Glutamatergic neuron (in vitro differentiated cells): ENCODE data around the gene CTH. TPM values are rescaled to one million over a fixed set of nuclear protein-coding genes. Genes with fewer than 3 reads are reported as not detected.
"Not testable (repeated sequence)": the region's sequence is repeated elsewhere in the genome, so short reads cannot be mapped to it uniquely, and the experiment has no call there.

ENCODE experiments used
- DNase-seq: peaks from one replicate; pipeline ENCODE4 v3.0.0; 2022
- H3K27ac Mint-ChIP-seq: one replicate; pipeline ENCODE4 v1.8.0; 2020; ENCODE audit warnings: mild to moderate bottlenecking, mixed read lengths, inconsistent platforms; ENCODE audit not compliant: unreplicated experiment
- H3K27me3 Mint-ChIP-seq: one replicate; pipeline ENCODE4 v1.8.0; 2020; ENCODE audit warnings: mild to moderate bottlenecking, moderate library complexity, mixed read lengths, inconsistent platforms; ENCODE audit not compliant: unreplicated experiment
- H3K36me3 Mint-ChIP-seq: one replicate; pipeline ENCODE4 v1.8.0; 2020; ENCODE audit warnings: mild to moderate bottlenecking, mixed read lengths, inconsistent platforms; ENCODE audit not compliant: unreplicated experiment
- H3K4me1 Mint-ChIP-seq: one replicate; pipeline ENCODE4 v1.8.0; 2020; ENCODE audit warnings: mild to moderate bottlenecking, low read depth, mixed read lengths, inconsistent platforms; ENCODE audit not compliant: unreplicated experiment
- H3K4me3 Mint-ChIP-seq: one replicate; pipeline ENCODE4 v1.8.0; 2020; ENCODE audit warnings: mild to moderate bottlenecking, mixed read lengths, inconsistent platforms; ENCODE audit not compliant: unreplicated experiment
- H3K9me3 Mint-ChIP-seq: one replicate; pipeline ENCODE4 v1.8.0; 2020; ENCODE audit warnings: mild to moderate bottlenecking, moderate library complexity, mixed read lengths, inconsistent platforms; ENCODE audit not compliant: unreplicated experiment
- CTCF ChIP-seq: fragments of 200-600 bp; sonication (generic); IDR thresholded peaks from one replicate; pipeline ENCODE4 v1.5.0; 2021; ENCODE audit not compliant: partially characterized antibody, unreplicated experiment
- total RNA-seq: library from RNA; stranded (reverse); fragmentation: NEBNext Ultra II Directional; extraction: Animal tissue kit (Norgen Biotek cat#: 25700); gene quantifications from one replicate; pipeline ENCODE4 v1.2.1, GENCODE V29; 2021; ENCODE audit not compliant: unreplicated experiment

CTH gene
- total RNA-seq, 1 donor from 2014 or later: 7.3 TPM

GRCh38 chr1:70441392-70442035 is 30.4 kb downstream of the CTH start:
- no peaks in the 10 kb centered on the region for H3K27me3 Mint-ChIP-seq
- no peak overlapping the region for H3K27ac Mint-ChIP-seq
- H3K4me1 Mint-ChIP-seq: peaks cover 5% of the 10 kb centered on the region
- H3K4me3 Mint-ChIP-seq: no peak overlapping the region
- no peaks in the 10 kb centered on the region for H3K9me3 Mint-ChIP-seq
- no peak for DNase-seq
- H3K36me3 Mint-ChIP-seq: no peaks in the 10 kb centered on the region
- no peak for TF ChIP-seq CTCF

GRCh38 chr1:70442490-70442889 is 31.4 kb downstream of the CTH start:
- TF ChIP-seq CTCF: no peak
- no peak overlapping the region for H3K27ac Mint-ChIP-seq
- no peaks in the 10 kb centered on the region for H3K9me3 Mint-ChIP-seq
- H3K4me3 Mint-ChIP-seq: no peak overlapping the region
- H3K36me3 Mint-ChIP-seq: no peaks in the 10 kb centered on the region
- DNase-seq: no peak
- H3K4me1 Mint-ChIP-seq: peaks cover 4% of the 10 kb centered on the region
- H3K27me3 Mint-ChIP-seq: no peaks in the 10 kb centered on the region

GRCh38 chr1:70443739-70444138 is 32.7 kb downstream of the CTH start:
- TF ChIP-seq CTCF: no peak
- no peak for DNase-seq
- H3K4me3 Mint-ChIP-seq: no peak overlapping the region
- no peaks in the 10 kb centered on the region for H3K27me3 Mint-ChIP-seq
- H3K9me3 Mint-ChIP-seq: no peaks in the 10 kb centered on the region
- H3K27ac Mint-ChIP-seq: no peak overlapping the region
- H3K36me3 Mint-ChIP-seq: no peaks in the 10 kb centered on the region
- H3K4me1 Mint-ChIP-seq: no peaks in the 10 kb centered on the region

- Mint-ChIP-seq H3K36me3 (no peaks in the 10 kb centered on the region), H3K27ac (no peak overlapping the region), H3K4me3 (no peak overlapping the region), H3K4me1 (no peaks in the 10 kb centered on the region), H3K27me3 (no peaks in the 10 kb centered on the region), H3K9me3 (no peaks in the 10 kb centered on the region)
- DNase-seq: no peak
- no peak for TF ChIP-seq CTCF
These were observed 38.0 kb downstream of the CTH start for GRCh38 chr1:70449049-70449448.

GRCh38 chr1:70452164-70452939 is 41.3 kb downstream of the CTH start:
- not testable (repeated sequence) for H3K27me3 Mint-ChIP-seq, H3K9me3 Mint-ChIP-seq, H3K27ac Mint-ChIP-seq

More at GRCh38 chr1:70452164-70452939, 41.3 kb downstream of the CTH start:
- DNase-seq, H3K4me3 Mint-ChIP-seq, H3K36me3 Mint-ChIP-seq, H3K4me1 Mint-ChIP-seq: not testable (repeated sequence)
